8988T (cell line): ENCODE measurements around the gene SOX10.
A peak's percentile ranks its signal among the peaks of the same experiment; 100 is the strongest.
"Not testable (repeated sequence)": the region's sequence is repeated elsewhere in the genome, so short reads cannot be mapped to it uniquely, and the experiment has no call there.

Source experiments
- DNase-seq: peaks from one replicate; pipeline ENCODE4 v3.0.0; 2011

The SOX10 gene

GRCh38 chr22:37959231-37959825 lies 25.0 kb downstream of the SOX10 start:
- DNase-seq, result no peak

- no peak for DNase-seq
These were observed 27.1 kb downstream of the SOX10 start for GRCh38 chr22:37957232-37957631.

- not testable (repeated sequence) for DNase-seq
These were observed 28.4 kb downstream of the SOX10 start for GRCh38 chr22:37955825-37956397.

GRCh38 chr22:37954686-37955085 lies 29.7 kb downstream of the SOX10 start:
- no peak for DNase-seq

- peak; percentile 64 for DNase-seq
These were observed 30.7 kb downstream of the SOX10 start, which contains the start of the genes C22orf23 and POLR2F for GRCh38 chr22:37953437-37954179. TSS of gene C22orf23 (minus strand) at chr22:37953601. CDS start at chr22:37953149, 452 bp downstream. TSS of gene POLR2F (plus strand) at chr22:37953699. CDS start at chr22:37953788, 89 bp downstream.

GRCh38 chr22:37953062-37953436 lies 31.3 kb downstream of the SOX10 start:
- no peak for DNase-seq

GRCh38 chr22:37952629-37953028 lies 31.7 kb downstream of the SOX10 start:
- DNase-seq, result not testable (repeated sequence)

- DNase-seq, result no peak
These were observed 33.0 kb downstream of the SOX10 start for GRCh38 chr22:37951305-37951704.

- not testable (repeated sequence) for DNase-seq
These were observed 37.1 kb downstream of the SOX10 start for GRCh38 chr22:37947142-37947795.

GRCh38 chr22:37944423-37944822 lies 39.9 kb downstream of the SOX10 start:
- DNase-seq, result not testable (repeated sequence)

GRCh38 chr22:37943825-37944198 lies 40.5 kb downstream of the SOX10 start:
- no peak for DNase-seq

GRCh38 chr22:37943136-37943824 lies 41.1 kb downstream of the SOX10 start:
- DNase-seq, result no peak

- no peak for DNase-seq
These were observed 42.2 kb downstream of the SOX10 start for GRCh38 chr22:37942133-37942532.

- no peak for DNase-seq
These were observed 43.5 kb downstream of the SOX10 start for GRCh38 chr22:37940698-37941376.

- peak; percentile 80 for DNase-seq
These were observed 50.5 kb downstream of the SOX10 start for GRCh38 chr22:37933711-37934376.

- no peak for DNase-seq
These were observed 51.4 kb downstream of the SOX10 start for GRCh38 chr22:37932821-37933578.

GRCh38 chr22:37932401-37932800 lies 52.0 kb downstream of the SOX10 start:
- no peak for DNase-seq

GRCh38 chr22:37931893-37932389 lies 52.4 kb downstream of the SOX10 start:
- no peak for DNase-seq

- DNase-seq, result no peak
These were observed 53.4 kb downstream of the SOX10 start for GRCh38 chr22:37930952-37931440.

- DNase-seq, result peak; percentile 61
These were observed 53.9 kb downstream of the SOX10 start for GRCh38 chr22:37930270-37930951.
